CD4-positive, alpha-beta T cell (primary cell): ENCODE results near the gene ZNF175. TPM values are rescaled to one million over a fixed set of nuclear protein-coding genes. Genes with fewer than 3 reads are reported as not detected.

Experiments used
- ATAC-seq: fragments of 200-7000 bp; cut with Tn5 transposase; one replicate; pipeline ENCODE4 v1.10.0; 2022; ENCODE audit warnings: mild to moderate bottlenecking; ENCODE audit not compliant: poor library complexity
- CTCF ChIA-PET: fragments of 350-600 bp; sonication (Branson Sonifier 250); formaldehyde crosslinking; loops from one replicate; lab custom pipeline; 2021; ENCODE audit warnings: antibody characterized with exemption, inconsistent platforms; lab: Charles Lee
- POLR2A ChIA-PET: fragments of 350-600 bp; sonication (Branson Sonifier 250); formaldehyde crosslinking; loops from one replicate; lab custom pipeline; 2021; ENCODE audit warnings: antibody characterized with exemption, inconsistent platforms; lab: Charles Lee
- DNase-seq, 14 experiments: peaks; one replicate each; pipeline ENCODE4 v3.0.0-alpha.2; 2013 to 2020; ENCODE audit warnings: mixed read lengths in 2 of 14
- H3K27ac ChIP-seq, 2 donors: one replicate each; pipeline versions ENCODE4 v1.5.1 to v1.7.0; 2013; ENCODE audit warnings: low read length in 2 of 2, low read depth in 1 of 2, mild to moderate bottlenecking in 1 of 2
- H3K27me3 ChIP-seq, 2 experiments: 1 replicate in 1 of 2; 2 replicates in 1 of 2; pipeline versions ENCODE4 v1.6.1 to v1.7.0; 2013; ENCODE audit warnings: low read length in 2 of 2, control low read depth in 1 of 2, mild to moderate bottlenecking in 1 of 2, moderate library complexity in 1 of 2; ENCODE audit not compliant: insufficient read depth in 2 of 2, control insufficient read depth in 1 of 2
- H3K36me3 ChIP-seq: one replicate; pipeline ENCODE4 v1.6.1; 2013; ENCODE audit warnings: low read length, control low read depth; ENCODE audit not compliant: insufficient read depth
- H3K4me1 ChIP-seq: one replicate; pipeline ENCODE4 v1.6.1; 2013; ENCODE audit warnings: low read length, control low read depth; ENCODE audit not compliant: insufficient read depth
- H3K4me3 ChIP-seq: one replicate; pipeline ENCODE4 v1.5.1; 2013; ENCODE audit warnings: mild to moderate bottlenecking, low read length, moderate library complexity
- H3K9me3 ChIP-seq, 2 experiments: 1 replicate in 1 of 2; 2 replicates in 1 of 2; pipeline versions ENCODE4 v1.6.1 to v1.7.0; 2013; ENCODE audit warnings: low read length in 2 of 2, mild to moderate bottlenecking in 2 of 2, control low read depth in 1 of 2, moderate library complexity in 1 of 2; ENCODE audit not compliant: control insufficient read depth in 1 of 2, insufficient read depth in 1 of 2
- H3K27ac Mint-ChIP-seq: one replicate; pipeline ENCODE4 v1.8.0; 2020; ENCODE audit warnings: mixed read lengths
- H3K27me3 Mint-ChIP-seq: one replicate; pipeline ENCODE4 v1.8.0; 2021; ENCODE audit warnings: mixed read lengths
- H3K36me3 Mint-ChIP-seq: one replicate; pipeline ENCODE4 v1.8.0; 2021; ENCODE audit warnings: low read depth, mixed read lengths
- H3K4me1 Mint-ChIP-seq: one replicate; pipeline ENCODE4 v1.8.0; 2021; ENCODE audit warnings: low read depth, mixed read lengths
- H3K4me3 Mint-ChIP-seq: one replicate; pipeline ENCODE4 v1.8.0; 2020; ENCODE audit warnings: mild to moderate bottlenecking, mixed read lengths
- H3K9me3 Mint-ChIP-seq: one replicate; pipeline ENCODE4 v1.8.0; 2020; ENCODE audit warnings: mixed read lengths
- intact Hi-C, 2 experiments: fragments of 100-400 bp; cut with DNase I in 1 of 2; cut with micrococcal nuclease in 1 of 2; formaldehyde crosslinking; loops; one replicate each; pipeline versions ENCODE4 v1.15.1 to v1.9.0; 2023 to 2025; cut with DNase I, micrococcal nuclease
- total RNA-seq, 174 experiments: library from RNA in 2 of 174; stranded (reverse) in 2 of 174; gene quantifications; one replicate each; pipeline ENCODE4 v1.2.3 and lab custom pipeline; 2021 to 2026
- TF ChIP-seq, protein P1 (sequence below): fragments of 200-600 bp; IDR thresholded peaks from one replicate; pipeline ENCODE4 v1.8.0; 2022; ENCODE audit warnings: antibody characterized with exemption, mild to moderate bottlenecking

Gene ZNF175
- total RNA-seq, 2 experiments from 2014 or later = 1.1 to 1.9 TPM

DNA sequence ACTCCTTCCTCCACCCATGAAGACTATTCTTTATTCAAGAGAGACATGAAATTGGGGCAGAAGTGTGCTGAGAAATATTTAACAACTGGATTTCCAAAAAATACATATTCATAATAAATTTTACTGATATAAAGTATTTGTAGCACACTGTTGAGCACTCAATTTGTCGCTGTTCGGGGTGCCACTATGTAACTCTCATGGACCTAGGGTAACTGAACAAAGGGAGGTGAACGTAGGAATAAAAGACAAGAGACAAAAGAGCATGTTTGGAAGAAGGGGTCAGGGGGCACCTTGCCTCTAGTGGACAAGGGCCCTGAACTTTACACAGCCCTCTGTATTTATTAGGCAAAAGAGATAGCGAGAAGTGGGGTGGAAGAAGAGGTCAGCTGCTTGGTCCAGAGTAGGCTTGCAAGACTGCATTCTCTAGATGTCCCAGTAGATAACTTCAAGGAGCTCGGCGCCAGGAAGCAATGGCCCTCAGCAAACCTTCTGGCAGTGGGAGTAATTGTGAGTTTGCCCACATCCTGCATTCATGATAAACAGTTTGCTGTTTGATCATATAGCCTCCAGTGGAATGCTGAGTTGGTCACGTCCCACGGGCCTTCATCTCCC lies 4.5 kb upstream of the ZNF175 start:
- DNase-seq (no peak), ATAC-seq (no peak)
- Histone ChIP-seq H3K4me3 (no peak overlapping the region), H3K4me1 (peaks cover 5% of the 10 kb centered on the region), H3K9me3 (no peaks in the 10 kb centered on the region), H3K27me3 (peaks cover 17 to 28% of the 10 kb centered on the region in 2 experiments), H3K36me3 (no peaks in the 10 kb centered on the region), H3K27ac (no peak overlapping the region)
- TF ChIP-seq, protein P1, sequence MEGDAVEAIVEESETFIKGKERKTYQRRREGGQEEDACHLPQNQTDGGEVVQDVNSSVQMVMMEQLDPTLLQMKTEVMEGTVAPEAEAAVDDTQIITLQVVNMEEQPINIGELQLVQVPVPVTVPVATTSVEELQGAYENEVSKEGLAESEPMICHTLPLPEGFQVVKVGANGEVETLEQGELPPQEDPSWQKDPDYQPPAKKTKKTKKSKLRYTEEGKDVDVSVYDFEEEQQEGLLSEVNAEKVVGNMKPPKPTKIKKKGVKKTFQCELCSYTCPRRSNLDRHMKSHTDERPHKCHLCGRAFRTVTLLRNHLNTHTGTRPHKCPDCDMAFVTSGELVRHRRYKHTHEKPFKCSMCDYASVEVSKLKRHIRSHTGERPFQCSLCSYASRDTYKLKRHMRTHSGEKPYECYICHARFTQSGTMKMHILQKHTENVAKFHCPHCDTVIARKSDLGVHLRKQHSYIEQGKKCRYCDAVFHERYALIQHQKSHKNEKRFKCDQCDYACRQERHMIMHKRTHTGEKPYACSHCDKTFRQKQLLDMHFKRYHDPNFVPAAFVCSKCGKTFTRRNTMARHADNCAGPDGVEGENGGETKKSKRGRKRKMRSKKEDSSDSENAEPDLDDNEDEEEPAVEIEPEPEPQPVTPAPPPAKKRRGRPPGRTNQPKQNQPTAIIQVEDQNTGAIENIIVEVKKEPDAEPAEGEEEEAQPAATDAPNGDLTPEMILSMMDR = no peak
- H3K4me3 Mint-ChIP-seq = no peak overlapping the region
- peaks cover 43% of the 10 kb centered on the region for H3K27me3 Mint-ChIP-seq
- intact Hi-C loops = no loop called here
- no peaks in the 10 kb centered on the region for H3K9me3 Mint-ChIP-seq
- H3K27ac Mint-ChIP-seq = no peak overlapping the region
- H3K36me3 Mint-ChIP-seq = peaks cover 7% of the 10 kb centered on the region
- peaks cover 13% of the 10 kb centered on the region for H3K4me1 Mint-ChIP-seq
- CTCF ChIA-PET = no interaction called here
- POLR2A ChIA-PET = no interaction called here

DNA sequence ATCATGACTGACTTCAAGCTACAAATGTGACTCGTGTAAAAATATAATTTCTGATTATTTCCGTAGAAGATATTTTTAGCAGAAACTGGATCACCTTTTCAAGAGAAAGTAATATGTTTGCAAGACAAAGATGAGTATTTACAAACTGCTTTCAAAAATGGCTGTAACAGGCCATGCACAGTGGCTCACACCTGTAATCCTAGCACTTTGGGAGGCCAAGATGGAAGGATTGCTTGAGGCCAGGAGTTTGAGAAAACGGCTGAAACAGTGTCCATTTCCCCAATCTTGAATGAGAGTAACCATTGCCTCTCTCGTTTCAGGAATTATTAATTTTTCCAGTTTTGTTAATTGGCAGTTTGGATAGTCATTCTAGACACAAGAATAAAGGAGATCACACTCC lies 3.5 kb upstream of the ZNF175 start:
- no peak overlapping the region for H3K4me3 Mint-ChIP-seq
- H3K27ac ChIP-seq = no peak overlapping the region
- H3K4me1 Mint-ChIP-seq = peaks cover 22% of the 10 kb centered on the region
- no peak overlapping the region for H3K4me3 ChIP-seq
- H3K4me1 ChIP-seq = peaks cover 14% of the 10 kb centered on the region
- intact Hi-C loops = no loop called here
- ChIA-PET CTCF (no interaction called here), POLR2A (no interaction called here)
- peaks cover 36% of the 10 kb centered on the region for H3K27me3 Mint-ChIP-seq
- ATAC-seq = no peak
- no peak overlapping the region for H3K27ac Mint-ChIP-seq
- H3K9me3 ChIP-seq = no peaks in the 10 kb centered on the region
- TF ChIP-seq, protein P1 = no peak
- peaks cover 9% of the 10 kb centered on the region for H3K36me3 Mint-ChIP-seq
- H3K9me3 Mint-ChIP-seq = no peaks in the 10 kb centered on the region
- H3K36me3 ChIP-seq = no peaks in the 10 kb centered on the region
- DNase-seq = no peak
- H3K27me3 ChIP-seq = peaks cover 17 to 28% of the 10 kb centered on the region in 2 experiments

DNA sequence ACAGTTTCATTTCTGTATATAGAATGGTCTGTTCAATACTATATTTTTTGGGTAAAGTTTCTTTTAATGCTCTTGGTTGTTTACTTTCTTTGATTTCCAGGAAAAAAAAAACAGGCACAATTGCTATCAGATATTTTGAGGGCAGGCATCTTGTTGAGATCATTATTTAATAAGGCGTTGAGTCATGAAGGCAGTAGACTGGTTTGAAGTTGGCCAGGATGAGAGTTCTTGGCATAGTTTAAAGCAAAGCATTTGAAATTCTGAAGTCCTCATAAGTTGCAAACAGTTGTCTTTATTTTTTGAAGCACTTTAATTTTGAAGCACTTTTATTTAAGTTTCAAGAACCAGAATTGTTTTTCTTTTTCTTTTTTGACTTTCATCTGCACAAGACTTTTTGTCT lies 2.6 kb upstream of the ZNF175 start:
- no peaks in the 10 kb centered on the region for H3K9me3 Mint-ChIP-seq
- H3K9me3 ChIP-seq = no peaks in the 10 kb centered on the region
- H3K27me3 ChIP-seq = peaks cover 16 to 28% of the 10 kb centered on the region in 2 experiments
- peaks cover 33% of the 10 kb centered on the region for H3K27me3 Mint-ChIP-seq
- TF ChIP-seq, protein P1 = no peak
- no peak overlapping the region for H3K27ac ChIP-seq
- H3K4me3 Mint-ChIP-seq = no peak overlapping the region
- CTCF ChIA-PET = no interaction called here
- peaks cover 16% of the 10 kb centered on the region for H3K4me1 ChIP-seq
- peaks cover 22% of the 10 kb centered on the region for H3K4me1 Mint-ChIP-seq
- H3K36me3 Mint-ChIP-seq = peaks cover 15% of the 10 kb centered on the region
- DNase-seq = no peak
- POLR2A ChIA-PET = no interaction called here
- no peak for ATAC-seq
- no peak overlapping the region for H3K27ac Mint-ChIP-seq
- H3K4me3 ChIP-seq = no peak overlapping the region
- intact Hi-C loops = no loop called here
- H3K36me3 ChIP-seq = peaks cover 7% of the 10 kb centered on the region
